MM.1S (cell line): ENCODE measurements around the gene CDKN1B.
A peak's percentile ranks its signal among the peaks of the same experiment; 100 is the strongest.

Experiments used
- DNase-seq: peaks from one replicate; pipeline ENCODE4 v3.0.0-alpha.2; 2015
- H2AFZ ChIP-seq: fragments of 300-600 bp; sonication (generic); 2 replicates; pipeline ENCODE4 v1.6.0; 2016; ENCODE audit warnings: antibody characterized with exemption, low read length
- H3F3A ChIP-seq: fragments of 300-600 bp; sonication (generic); 2 replicates; pipeline ENCODE4 v1.6.1; 2016; ENCODE audit warnings: mild to moderate bottlenecking, antibody characterized with exemption, low read length, moderate library complexity, mixed read lengths; ENCODE audit not compliant: insufficient read depth
- H3K27ac ChIP-seq: fragments of 300-600 bp; sonication (generic); 2 replicates; pipeline ENCODE4 v1.5.1; 2016; ENCODE audit warnings: mild to moderate bottlenecking, low read length
- H3K27me3 ChIP-seq: fragments of 300-600 bp; sonication (generic); replicated peaks from 2 replicates; pipeline ENCODE4 v1.6.0; 2016; ENCODE audit warnings: low read length; ENCODE audit not compliant: insufficient read depth
- H3K36me3 ChIP-seq: fragments of 300-600 bp; sonication (generic); replicated peaks from 2 replicates; pipeline ENCODE4 v1.6.1; 2016; ENCODE audit warnings: mild to moderate bottlenecking, low read length, mixed read lengths; ENCODE audit not compliant: insufficient read depth
- H3K4me1 ChIP-seq: fragments of 300-600 bp; sonication (generic); 2 replicates; pipeline ENCODE4 v1.6.1; 2016; ENCODE audit warnings: low read length, mixed read lengths
- H3K4me2 ChIP-seq: fragments of 300-600 bp; sonication (generic); 2 replicates; pipeline ENCODE4 v1.6.0; 2016; ENCODE audit warnings: low read depth, low read length
- H3K4me3 ChIP-seq: fragments of 300-600 bp; sonication (generic); 2 replicates; pipeline ENCODE4 v1.5.1; 2016; ENCODE audit warnings: low read length, mixed read lengths
- H3K79me2 ChIP-seq: fragments of 300-600 bp; sonication (generic); 2 replicates; pipeline ENCODE4 v1.6.1; 2016; ENCODE audit warnings: mixed run types, low read length, mixed read lengths
- H3K9ac ChIP-seq: fragments of 300-600 bp; sonication (generic); 2 replicates; pipeline ENCODE4 v1.6.1; 2016; ENCODE audit warnings: low read length, mixed read lengths
- H3K9me2 ChIP-seq: fragments of 300-600 bp; sonication (generic); replicated peaks from 2 replicates; pipeline ENCODE4 v1.6.1; 2016; ENCODE audit warnings: mild to moderate bottlenecking, low read length, mixed read lengths; ENCODE audit not compliant: insufficient read depth
- H3K9me3 ChIP-seq: fragments of 300-600 bp; sonication (generic); replicated peaks from 2 replicates; pipeline ENCODE4 v1.6.1; 2016; ENCODE audit warnings: mild to moderate bottlenecking, low read length, mixed read lengths; ENCODE audit not compliant: insufficient read depth
- H4K20me1 ChIP-seq: fragments of 300-600 bp; sonication (generic); 2 replicates; pipeline ENCODE4 v1.6.1; 2016; ENCODE audit warnings: mild to moderate bottlenecking, low read length, moderate library complexity, mixed read lengths; ENCODE audit not compliant: insufficient read depth
- CTCF ChIP-seq: fragments of 300-600 bp; sonication (generic); IDR thresholded peaks from 2 replicates; pipeline ENCODE4 v1.5.1; 2016; ENCODE audit warnings: antibody characterized with exemption, low read length, mixed read lengths
- EZH2 ChIP-seq: fragments of 300-600 bp; sonication (generic); optimal IDR thresholded peaks from 2 replicates; pipeline ENCODE3; 2017; ENCODE audit warnings: low read depth, mild to moderate bottlenecking, antibody characterized with exemption, low read length, mixed read lengths
- EZH2phosphoT487 ChIP-seq: fragments of 300-600 bp; sonication (generic); IDR thresholded peaks from 2 replicates; pipeline ENCODE4 v1.6.1; 2018; ENCODE audit warnings: antibody characterized with exemption, low read length

CDKN1B gene

GRCh38 chr12:12716793-12717585 is at the start of gene CDKN1B:
TSS of gene CDKN1B (plus strand) at chr12:12717368. CDS start at chr12:12717840, 472 bp downstream.
- H4K20me1 ChIP-seq, result no peaks in the 10 kb centered on the region
- H3K4me1 ChIP-seq, result peaks cover 8% of the 10 kb centered on the region
- no peaks in the 10 kb centered on the region for H3K27me3 ChIP-seq
- H3K9me3 ChIP-seq, result no peaks in the 10 kb centered on the region
- peak; percentile 89 for DNase-seq
- H3K27ac ChIP-seq, result peak within 1 kb of the TSS; percentile 97
- H3F3A ChIP-seq, result peaks cover 76% of the 10 kb centered on the region
- no peak for TF ChIP-seq EZH2
- TF ChIP-seq CTCF, result no peak
- no peak for TF ChIP-seq EZH2phosphoT487
- H3K4me3 ChIP-seq, result peak within 1 kb of the TSS; percentile 94
- peaks cover 83% of the 10 kb centered on the region for H3K79me2 ChIP-seq
- H3K9me2 ChIP-seq, result no peaks in the 10 kb centered on the region
- H2AFZ ChIP-seq, result no peak within 1 kb of the TSS
- H3K36me3 ChIP-seq, result peaks cover 15% of the 10 kb centered on the region
- H3K9ac ChIP-seq, result peak within 1 kb of the TSS; percentile 100
- H3K4me2 ChIP-seq, result peak within 1 kb of the TSS; percentile 94

DNA sequence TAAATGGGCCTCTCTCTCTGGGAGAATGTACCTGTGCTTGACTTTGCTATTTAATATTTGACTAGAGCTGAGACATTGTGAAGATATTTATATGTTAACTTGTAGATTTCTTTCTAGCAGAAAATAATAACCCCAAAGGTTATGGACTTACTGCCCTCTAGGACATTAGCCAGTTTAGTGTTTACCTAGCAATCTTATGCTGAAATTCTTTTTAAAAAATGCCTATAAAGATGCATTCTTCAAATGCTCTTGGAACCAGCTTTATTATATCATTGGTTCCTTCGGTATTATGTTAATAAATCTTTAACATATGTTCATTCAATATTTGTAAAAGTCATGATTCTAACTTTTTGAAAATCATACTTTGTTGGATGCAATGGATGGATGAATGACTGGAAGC is 49.2 kb upstream of the CDKN1B start:
- Histone ChIP-seq H2AFZ (no peak overlapping the region), H3K9ac (no peak overlapping the region), H3K4me3 (no peak overlapping the region), H3K27ac (no peak overlapping the region), H3F3A (no peaks in the 10 kb centered on the region), H3K9me3 (no peaks in the 10 kb centered on the region), H3K36me3 (no peaks in the 10 kb centered on the region), H3K9me2 (no peaks in the 10 kb centered on the region), H3K4me1 (no peaks in the 10 kb centered on the region), H3K79me2 (no peaks in the 10 kb centered on the region), H4K20me1 (no peaks in the 10 kb centered on the region), H3K27me3 (no peaks in the 10 kb centered on the region), H3K4me2 (no peak overlapping the region)
- DNase-seq, result no peak
- TF ChIP-seq EZH2phosphoT487 (no peak), CTCF (no peak), EZH2 (no peak)

- Histone ChIP-seq H3K79me2 (no peaks in the 10 kb centered on the region), H3K4me2 (no peak overlapping the region), H4K20me1 (no peaks in the 10 kb centered on the region), H2AFZ (no peak overlapping the region), H3K36me3 (no peaks in the 10 kb centered on the region), H3K27ac (no peak overlapping the region), H3K4me3 (no peak overlapping the region), H3K9ac (no peak overlapping the region), H3F3A (no peaks in the 10 kb centered on the region), H3K27me3 (no peaks in the 10 kb centered on the region), H3K9me2 (no peaks in the 10 kb centered on the region), H3K4me1 (no peaks in the 10 kb centered on the region), H3K9me3 (no peaks in the 10 kb centered on the region)
- no peak for TF ChIP-seq CTCF
- no peak for TF ChIP-seq EZH2
- TF ChIP-seq EZH2phosphoT487, result no peak
- DNase-seq, result no peak
Observed at GRCh38 chr12:12669020-12669419, 48.1 kb upstream of the CDKN1B start.
